ENCODE results near the gene NEAT1. TPM values are rescaled to one million over a fixed set of nuclear protein-coding genes. Genes with fewer than 3 reads are reported as not detected.

The NEAT1 gene
- polyA plus RNA-seq (2012; ENCODE audit: insufficient read depth, insufficient read length) = 25.7 TPM

DNA sequence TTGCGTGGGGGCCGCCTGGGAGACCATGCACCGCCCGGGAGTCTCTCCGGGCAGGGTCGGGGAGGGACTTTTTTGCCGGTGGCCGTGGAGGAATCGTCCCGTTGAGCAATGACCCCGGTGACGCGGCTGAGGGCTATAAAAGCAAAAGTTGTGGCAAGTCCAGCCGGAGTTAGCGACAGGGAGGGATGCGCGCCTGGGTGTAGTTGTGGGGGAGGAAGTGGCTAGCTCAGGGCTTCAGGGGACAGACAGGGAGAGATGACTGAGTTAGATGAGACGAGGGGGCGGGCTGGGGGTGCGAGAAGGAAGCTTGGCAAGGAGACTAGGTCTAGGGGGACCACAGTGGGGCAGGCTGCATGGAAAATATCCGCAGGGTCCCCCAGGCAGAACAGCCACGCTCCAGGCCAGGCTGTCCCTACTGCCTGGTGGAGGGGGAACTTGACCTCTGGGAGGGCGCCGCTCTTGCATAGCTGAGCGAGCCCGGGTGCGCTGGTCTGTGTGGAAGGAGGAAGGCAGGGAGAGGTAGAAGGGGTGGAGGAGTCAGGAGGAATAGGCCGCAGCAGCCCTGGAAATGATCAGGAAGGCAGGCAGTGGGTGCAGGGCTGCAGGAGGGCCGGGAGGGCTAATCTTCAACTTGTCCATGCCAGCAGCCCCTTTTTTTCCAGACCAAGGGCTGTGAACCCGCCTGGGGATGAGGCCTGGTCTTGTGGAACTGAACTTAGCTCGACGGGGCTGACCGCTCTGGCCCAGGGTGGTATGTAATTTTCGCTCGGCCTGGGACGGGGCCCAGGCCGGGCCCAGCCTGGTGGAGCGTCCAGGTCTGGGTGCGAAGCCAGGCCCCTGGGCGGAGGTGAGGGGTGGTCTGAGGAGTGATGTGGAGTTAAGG, at the start of gene NEAT1:
NEAT1 (plus strand) TSS at position 166 of the 883 bp plus-strand sequence.
- DNase-seq (ENCODE audit: low read depth, low spot score) = peak; percentile 89
- peak within 1 kb of the TSS; percentile 78 for H3K4me3 ChIP-seq (ENCODE audit: low read length)

DNA sequence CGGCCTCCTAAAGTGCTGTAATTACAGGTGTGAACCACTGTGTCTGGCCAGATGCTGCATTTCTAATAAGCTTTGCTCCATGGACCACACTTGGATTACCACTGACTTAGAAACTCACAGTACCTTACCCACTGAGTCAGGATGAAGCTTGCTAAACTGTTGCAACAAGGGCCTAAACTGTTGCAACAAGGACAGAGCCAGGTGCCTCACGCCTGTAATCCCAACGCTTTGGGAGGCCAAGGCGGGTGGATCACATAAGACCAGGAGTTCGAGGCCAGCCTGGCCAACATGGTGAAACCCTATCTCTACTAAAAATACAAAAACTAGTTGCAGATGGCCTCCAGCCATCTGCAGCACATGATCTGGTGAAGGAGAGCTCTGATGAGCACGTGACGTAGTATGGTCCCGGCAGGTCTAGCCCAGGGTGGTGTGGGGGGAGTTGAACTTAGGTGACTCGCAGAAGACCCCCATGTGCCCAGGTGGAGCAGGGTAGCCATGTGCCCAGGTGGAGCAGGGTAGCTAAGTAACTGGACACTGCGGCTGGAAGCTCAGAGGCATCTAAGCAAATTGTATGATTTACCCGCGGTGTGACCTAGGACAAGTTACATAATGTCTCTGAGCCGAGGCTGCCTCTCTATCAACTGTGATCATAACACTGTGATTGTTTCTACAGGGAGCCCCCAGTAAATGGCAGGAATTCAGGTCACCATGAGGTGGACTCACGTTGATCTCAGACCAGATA, 48.6 kb upstream of the NEAT1 start:
- H3K4me3 ChIP-seq (ENCODE audit: low read length) = no peak overlapping the region
- no peak for DNase-seq (ENCODE audit: low read depth, low spot score)

GRCh38 chr11:65375012-65375411, 47.6 kb upstream of the NEAT1 start:
- DNase-seq (ENCODE audit: low read depth, low spot score) = no peak
- no peak overlapping the region for H3K4me3 ChIP-seq (ENCODE audit: low read length)

DNA sequence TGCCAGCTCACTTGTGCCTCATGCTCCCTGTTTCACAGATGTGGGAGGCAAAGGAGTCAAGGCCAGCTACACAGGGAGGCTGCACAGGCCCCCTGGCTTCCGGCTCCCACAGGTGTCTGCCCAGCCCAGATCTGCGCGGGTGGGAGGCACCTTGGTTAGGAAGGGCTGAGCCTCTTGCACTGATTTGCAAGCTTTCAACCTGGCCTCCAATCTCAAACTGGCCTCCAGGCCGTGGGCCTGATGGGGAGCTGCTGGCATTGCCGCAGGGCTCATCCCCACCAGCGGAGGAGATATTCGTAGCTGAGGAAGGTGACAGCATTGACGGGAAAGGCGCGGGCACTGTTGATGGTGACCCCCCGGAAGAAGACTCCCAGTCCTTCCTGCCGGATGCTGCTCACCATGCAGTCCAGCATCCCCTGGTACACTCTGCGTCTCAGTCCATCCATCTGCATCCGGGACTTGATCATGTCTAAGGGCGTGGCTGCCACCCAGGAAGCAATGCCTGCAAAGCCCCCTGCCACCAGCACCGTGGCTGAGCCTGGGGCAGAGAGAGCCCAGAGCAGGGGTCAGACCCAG, 46.4 kb upstream of the NEAT1 start:
- DNase-seq (ENCODE audit: low read depth, low spot score) = no peak

GRCh38 chr11:65377036-65377435, 45.6 kb upstream of the NEAT1 start:
- H3K4me3 ChIP-seq (ENCODE audit: low read length) = no peak overlapping the region
- DNase-seq (ENCODE audit: low read depth, low spot score) = no peak

More for the DNA sequence above, 46.4 kb upstream of the NEAT1 start:
- no peak overlapping the region for H3K4me3 ChIP-seq (ENCODE audit: low read length)

- H3K4me3 ChIP-seq (ENCODE audit: low read length) = no peak overlapping the region
- DNase-seq (ENCODE audit: low read depth, low spot score) = no peak
Measured at GRCh38 chr11:65377777-65378176, 44.8 kb upstream of the NEAT1 start.

GRCh38 chr11:65378208-65378927, 44.2 kb upstream of the NEAT1 start:
- DNase-seq (ENCODE audit: low read depth, low spot score) = no peak
- no peak overlapping the region for H3K4me3 ChIP-seq (ENCODE audit: low read length)

GRCh38 chr11:65378928-65379638, 43.5 kb upstream of the NEAT1 start:
- no peak for DNase-seq (ENCODE audit: low read depth, low spot score)
- H3K4me3 ChIP-seq (ENCODE audit: low read length) = no peak overlapping the region

DNA sequence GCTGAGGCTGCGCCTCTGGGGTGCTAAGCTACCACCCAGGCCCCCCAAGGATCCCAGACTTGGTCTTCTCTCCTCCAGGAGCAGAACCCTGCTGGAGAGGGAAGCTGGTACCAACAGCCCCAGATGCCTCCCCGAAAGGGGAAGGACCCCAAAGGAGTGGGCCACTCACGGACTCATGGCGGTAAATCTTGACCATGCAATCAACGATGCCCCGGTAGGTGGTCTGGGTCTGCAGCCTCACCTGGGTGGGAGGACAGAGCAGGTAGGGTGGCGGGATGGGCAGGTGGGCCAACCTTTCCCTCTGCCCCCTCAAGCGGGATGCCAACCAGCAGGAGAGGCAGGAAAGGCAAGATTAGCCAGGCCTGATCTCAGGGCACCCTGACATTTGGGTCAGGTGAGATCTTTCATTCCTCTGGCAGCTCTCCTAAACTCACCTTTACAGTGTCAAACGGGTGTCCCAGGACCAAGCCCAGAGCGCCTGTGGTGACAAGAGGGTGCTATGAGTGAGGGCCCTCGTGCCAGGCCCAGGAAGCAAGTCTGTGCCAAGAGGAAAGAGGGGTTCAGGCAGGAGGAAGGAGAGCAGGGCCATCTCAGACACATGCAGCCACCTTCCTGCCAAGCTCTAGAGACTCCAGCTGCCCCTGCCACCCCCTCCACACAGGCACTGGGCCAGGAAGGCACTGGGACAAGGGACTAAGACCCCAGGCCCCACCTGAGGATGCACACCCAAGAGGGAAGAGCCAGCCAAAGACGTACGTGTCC, 42.7 kb upstream of the NEAT1 start:
- no peak for DNase-seq (ENCODE audit: low read depth, low spot score)
- no peak overlapping the region for H3K4me3 ChIP-seq (ENCODE audit: low read length)

- no peak for DNase-seq (ENCODE audit: low read depth, low spot score)
- no peak overlapping the region for H3K4me3 ChIP-seq (ENCODE audit: low read length)
Measured at GRCh38 chr11:65380460-65381119, 42.0 kb upstream of the NEAT1 start.

GRCh38 chr11:65381716-65382032, 40.9 kb upstream of the NEAT1 start:
- H3K4me3 ChIP-seq (ENCODE audit: low read length) = peak overlapping the region; percentile 80
- peak; percentile 33 for DNase-seq (ENCODE audit: low read depth, low spot score)

GRCh38 chr11:65382033-65382803, 40.4 kb upstream of the NEAT1 start, which contains the start of gene SLC25A45:
Gene SLC25A45 (minus strand): TSS chr11:65382646. CDS start chr11:65381951, 695 bp downstream.
- DNase-seq (ENCODE audit: low read depth, low spot score) = peak; percentile 79
- H3K4me3 ChIP-seq (ENCODE audit: low read length) = peak within 1 kb of the TSS; percentile 80

DNA sequence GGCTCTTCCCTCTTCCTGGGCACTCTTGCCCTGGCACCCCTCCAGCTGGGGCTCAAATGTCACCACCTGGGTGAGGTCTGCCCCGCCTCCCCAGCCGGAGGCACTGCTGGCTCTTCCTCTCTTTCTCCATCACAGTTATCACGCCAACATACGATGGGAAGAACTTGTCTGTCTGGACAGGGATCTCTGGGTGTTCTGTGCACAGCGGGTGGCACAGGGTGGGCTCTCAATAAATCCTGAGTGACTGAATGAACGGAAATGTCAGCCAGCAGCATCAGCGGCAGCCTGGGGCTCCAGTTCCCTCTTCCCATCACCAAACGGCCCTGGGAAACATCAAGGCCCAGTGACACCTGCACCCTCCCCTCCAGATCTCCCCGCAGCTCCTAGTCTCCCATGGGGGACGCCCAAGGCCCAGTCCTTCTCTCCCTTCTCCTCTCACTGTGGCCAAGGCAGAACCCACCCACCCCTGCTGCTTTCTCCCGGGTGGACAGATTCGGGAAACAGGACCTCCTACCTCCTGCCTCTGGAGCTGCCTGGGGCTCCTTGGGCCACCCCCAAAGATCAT, 39.7 kb upstream of the NEAT1 start:
- no peak for DNase-seq (ENCODE audit: low read depth, low spot score)
- H3K4me3 ChIP-seq (ENCODE audit: low read length) = peak overlapping the region; percentile 80

- DNase-seq (ENCODE audit: low read depth, low spot score) = no peak
Measured at GRCh38 chr11:65383778-65384177, 38.8 kb upstream of the NEAT1 start.

GRCh38 chr11:65384301-65384889, 38.2 kb upstream of the NEAT1 start:
- no peak for DNase-seq (ENCODE audit: low read depth, low spot score)
- H3K4me3 ChIP-seq (ENCODE audit: low read length) = no peak overlapping the region

More at GRCh38 chr11:65383778-65384177, 38.8 kb upstream of the NEAT1 start:
- H3K4me3 ChIP-seq (ENCODE audit: low read length) = no peak overlapping the region

Measured in Jurkat, Clone E6-1 (cell line).